ENCODE measurements around the gene RBPJ.

- TF ChIP-seq CTCF (IDR thresholded peaks at IDR 0.05; ENCODE audit: low read length) (no peak), EZH2 (IDR thresholded peaks at IDR 0.05; ENCODE audit: borderline replicate concordance, low read length) (no peak)
Measured at GRCh38 chr4:26272654-26273615, 47.9 kb upstream of the RBPJ start.

All from OCI-LY1 (cell line).